ENCODE data around the gene GOLGA2. TPM values are rescaled to one million over a fixed set of nuclear protein-coding genes. Genes with fewer than 3 reads are reported as not detected.

The GOLGA2 gene, protein sequence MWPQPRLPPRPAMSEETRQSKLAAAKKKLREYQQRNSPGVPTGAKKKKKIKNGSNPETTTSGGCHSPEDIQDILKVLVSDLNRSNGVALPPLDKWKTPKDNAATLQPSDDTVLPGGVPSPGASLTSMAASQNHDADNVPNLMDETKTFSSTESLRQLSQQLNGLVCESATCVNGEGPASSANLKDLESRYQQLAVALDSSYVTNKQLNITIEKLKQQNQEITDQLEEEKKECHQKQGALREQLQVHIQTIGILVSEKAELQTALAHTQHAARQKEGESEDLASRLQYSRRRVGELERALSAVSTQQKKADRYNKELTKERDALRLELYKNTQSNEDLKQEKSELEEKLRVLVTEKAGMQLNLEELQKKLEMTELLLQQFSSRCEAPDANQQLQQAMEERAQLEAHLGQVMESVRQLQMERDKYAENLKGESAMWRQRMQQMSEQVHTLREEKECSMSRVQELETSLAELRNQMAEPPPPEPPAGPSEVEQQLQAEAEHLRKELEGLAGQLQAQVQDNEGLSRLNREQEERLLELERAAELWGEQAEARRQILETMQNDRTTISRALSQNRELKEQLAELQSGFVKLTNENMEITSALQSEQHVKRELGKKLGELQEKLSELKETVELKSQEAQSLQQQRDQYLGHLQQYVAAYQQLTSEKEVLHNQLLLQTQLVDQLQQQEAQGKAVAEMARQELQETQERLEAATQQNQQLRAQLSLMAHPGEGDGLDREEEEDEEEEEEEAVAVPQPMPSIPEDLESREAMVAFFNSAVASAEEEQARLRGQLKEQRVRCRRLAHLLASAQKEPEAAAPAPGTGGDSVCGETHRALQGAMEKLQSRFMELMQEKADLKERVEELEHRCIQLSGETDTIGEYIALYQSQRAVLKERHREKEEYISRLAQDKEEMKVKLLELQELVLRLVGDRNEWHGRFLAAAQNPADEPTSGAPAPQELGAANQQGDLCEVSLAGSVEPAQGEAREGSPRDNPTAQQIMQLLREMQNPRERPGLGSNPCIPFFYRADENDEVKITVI
- 100 to 1,000 TPM; 106 to 133 (median 126) TPM for polyA plus RNA-seq (ENCODE audit: insufficient read depth in 1 of 5, insufficient read length in 5 of 5, low replicate concordance in 1 of 5)
- long read RNA-seq, donor 1, partial matches to known transcripts: 8 of 12 reads
- long read RNA-seq, donor 1, other reads (novel, unspliced or antisense): 0 of 12 reads
- long read RNA-seq, donor 2: 0 reads
- long read RNA-seq, donor 3, full-length matches to known transcripts: 6 of 105 reads
- long read RNA-seq, donor 3, partial matches to known transcripts: 64 of 105 reads
- long read RNA-seq, donor 3, other reads (novel, unspliced or antisense): 35 of 105 reads
- long read RNA-seq, donor 4, partial matches to known transcripts: 5 of 34 reads
- long read RNA-seq, donor 4, other reads (novel, unspliced or antisense): 23 of 34 reads
- long read RNA-seq, donor 5, partial matches to known transcripts: 8 of 13 reads
- long read RNA-seq, donor 5, other reads (novel, unspliced or antisense): 0 of 13 reads
- long read RNA-seq, donor 6, partial matches to known transcripts: 27 of 43 reads
- long read RNA-seq, donor 6, other reads (novel, unspliced or antisense): 15 of 43 reads
- long read RNA-seq, donor 7, partial matches to known transcripts: 12 of 16 reads
- long read RNA-seq, donor 7, other reads (novel, unspliced or antisense): 0 of 16 reads
- long read RNA-seq, donor 8, partial matches to known transcripts: 0 of 1 reads
- long read RNA-seq, donor 8, other reads (novel, unspliced or antisense): 0 of 1 reads

DNA sequence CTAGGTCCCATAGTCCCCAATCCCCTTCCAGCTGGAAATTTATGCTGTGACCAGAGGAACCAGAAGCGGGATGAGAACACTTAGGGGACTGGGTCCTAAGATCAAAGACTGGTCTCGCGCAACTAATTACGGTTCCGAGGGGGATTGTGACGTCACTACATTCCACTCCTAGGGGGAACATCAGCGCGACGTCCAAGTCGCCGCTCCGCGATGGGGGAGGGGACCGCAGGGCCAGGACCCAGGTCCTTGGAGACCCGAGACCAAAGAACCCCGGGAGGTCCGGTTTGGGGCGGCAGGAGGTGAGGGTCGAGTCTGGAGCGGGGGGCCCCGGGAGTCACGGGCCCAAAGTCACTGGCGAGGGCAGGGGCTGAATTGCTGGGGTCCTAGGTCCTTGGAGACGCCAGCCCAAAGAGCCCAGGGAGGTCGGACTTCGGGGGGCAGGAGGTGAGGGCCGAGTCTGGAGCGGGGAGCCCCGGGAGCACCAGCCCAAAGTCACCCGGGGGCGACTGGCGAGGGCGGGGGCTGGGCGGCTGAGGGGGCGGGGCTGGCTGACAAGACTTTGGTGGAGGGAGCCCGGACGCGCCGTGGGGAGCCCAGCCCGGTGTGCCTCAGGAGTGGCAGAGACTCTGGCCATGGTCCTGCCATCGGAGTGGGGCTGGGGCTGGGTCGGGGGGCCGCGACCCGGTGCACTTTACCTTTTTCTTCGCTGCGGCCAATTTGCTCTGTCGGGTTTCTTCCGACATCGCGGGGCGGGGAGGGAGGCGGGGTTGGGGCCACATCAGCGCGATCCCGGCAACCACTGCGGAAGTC is at the start of gene GOLGA2:
GOLGA2 (minus strand) TSS at position 810 of the 810 bp plus-strand sequence; CDS start at position 779, 31 bp downstream.
- DNase-seq: peak; percentile 54 to 60

DNA sequence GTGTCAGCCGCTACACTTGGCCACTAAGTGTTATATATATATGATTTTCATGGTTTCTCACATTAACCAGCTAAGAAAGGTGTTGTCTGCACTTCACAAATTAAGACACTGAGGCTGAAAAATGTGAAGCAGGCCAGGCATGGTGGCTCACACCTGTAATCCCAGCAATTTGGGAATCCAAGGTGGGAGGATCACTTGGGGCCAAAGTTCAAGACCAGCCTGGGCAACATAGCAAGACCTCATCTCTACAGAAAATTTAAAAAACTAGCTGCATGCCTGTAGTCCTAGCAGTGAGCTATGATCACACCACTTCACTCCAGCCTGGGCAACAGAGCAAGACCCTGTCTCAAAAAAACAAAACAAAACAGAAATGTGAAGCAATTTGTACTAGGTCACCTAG is 48.6 kb upstream of the GOLGA2 start:
- DNase-seq: no peak

DNA sequence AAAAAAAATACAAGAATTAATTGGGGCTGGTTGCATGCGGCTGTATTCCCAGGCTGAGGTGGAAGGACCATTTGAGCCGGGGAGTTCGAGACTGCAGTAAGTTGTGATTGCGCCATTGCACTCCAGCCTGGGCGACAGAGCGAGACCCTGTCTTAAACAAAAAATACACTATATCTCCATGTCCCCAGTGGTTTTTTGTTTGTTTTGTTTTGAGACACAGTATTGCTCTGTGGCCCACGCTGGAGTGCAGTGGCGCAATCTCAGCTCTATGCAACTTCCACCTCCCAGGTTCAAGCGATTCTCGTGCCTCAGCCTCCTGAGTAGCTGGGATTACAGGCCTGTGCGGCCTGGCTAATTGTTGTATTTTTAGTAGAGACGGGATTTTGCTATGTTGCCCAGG is 48.0 kb upstream of the GOLGA2 start:
- no peak for DNase-seq

DNA sequence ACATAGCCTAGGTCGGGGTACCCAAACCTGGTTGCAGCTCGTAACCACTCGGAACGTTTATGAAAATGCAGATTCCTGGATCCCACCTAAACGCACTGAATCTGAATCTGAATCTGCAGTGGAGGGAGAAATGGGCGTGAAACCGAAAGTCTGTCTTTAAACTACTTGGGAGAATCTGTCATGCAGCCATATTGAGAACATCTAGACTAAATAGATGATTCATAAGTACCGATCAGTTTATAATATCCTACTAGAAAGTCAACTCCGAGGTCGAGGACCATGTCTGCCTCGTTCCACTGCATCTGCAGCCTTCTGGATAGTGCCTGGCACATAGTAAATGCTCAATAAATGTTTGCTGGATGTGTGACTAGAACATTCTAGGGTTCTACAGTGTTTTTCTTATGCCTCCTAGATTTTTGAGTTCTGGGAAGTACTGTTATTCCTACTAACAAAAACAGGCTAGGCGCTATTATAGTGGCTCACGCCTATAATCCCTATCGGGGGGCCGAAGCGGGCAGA is 47.5 kb upstream of the GOLGA2 start:
- no peak for DNase-seq

DNA sequence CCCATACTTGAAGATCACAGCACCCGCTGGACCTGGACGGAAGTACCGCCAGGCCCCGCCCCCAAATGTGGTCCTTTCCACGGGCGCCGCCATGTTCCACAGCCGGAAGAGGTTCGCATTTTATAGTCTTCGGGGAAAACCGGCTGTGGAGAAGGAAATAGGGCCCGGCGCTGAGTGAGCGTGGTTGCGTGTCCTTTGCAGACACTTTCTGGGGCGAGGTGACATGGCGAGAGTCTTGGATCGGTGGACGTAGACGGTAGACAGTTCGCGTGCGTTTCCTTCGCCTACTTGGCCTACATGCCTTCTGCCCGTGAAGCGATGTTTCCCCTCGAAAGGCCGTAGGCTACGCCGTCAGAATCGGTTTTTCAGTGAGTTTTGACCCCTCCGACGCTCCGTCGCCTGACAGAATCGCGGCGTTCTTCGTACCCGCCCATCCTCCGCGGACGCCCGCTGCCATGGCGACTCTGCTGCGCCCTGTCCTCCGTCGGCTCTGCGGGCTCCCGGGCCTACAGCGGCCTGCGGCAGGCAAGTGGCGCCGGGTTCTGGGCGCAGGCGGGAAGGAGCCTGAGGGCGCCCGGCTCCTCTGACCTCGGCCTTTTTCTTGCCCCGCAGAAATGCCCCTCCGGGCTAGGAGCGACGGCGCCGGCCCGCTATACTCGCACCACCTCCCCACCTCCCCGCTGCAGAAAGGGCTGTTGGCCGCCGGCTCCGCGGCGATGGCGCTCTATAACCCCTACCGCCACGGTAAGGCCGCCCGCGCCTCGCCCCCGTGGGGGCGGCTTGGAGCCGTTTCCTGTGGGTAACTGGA is 46.8 kb upstream of the GOLGA2 start, which contains the start of the genes COQ4 and TRUB2:
COQ4 (plus strand) TSS at position 436 of the 808 bp plus-strand sequence; CDS start at position 456, 20 bp downstream.
TRUB2 (minus strand) TSS at position 44 of the 808 bp plus-strand sequence; CDS start at position 5, 39 bp downstream.
- peak; percentile 95 to 96 for DNase-seq

DNA sequence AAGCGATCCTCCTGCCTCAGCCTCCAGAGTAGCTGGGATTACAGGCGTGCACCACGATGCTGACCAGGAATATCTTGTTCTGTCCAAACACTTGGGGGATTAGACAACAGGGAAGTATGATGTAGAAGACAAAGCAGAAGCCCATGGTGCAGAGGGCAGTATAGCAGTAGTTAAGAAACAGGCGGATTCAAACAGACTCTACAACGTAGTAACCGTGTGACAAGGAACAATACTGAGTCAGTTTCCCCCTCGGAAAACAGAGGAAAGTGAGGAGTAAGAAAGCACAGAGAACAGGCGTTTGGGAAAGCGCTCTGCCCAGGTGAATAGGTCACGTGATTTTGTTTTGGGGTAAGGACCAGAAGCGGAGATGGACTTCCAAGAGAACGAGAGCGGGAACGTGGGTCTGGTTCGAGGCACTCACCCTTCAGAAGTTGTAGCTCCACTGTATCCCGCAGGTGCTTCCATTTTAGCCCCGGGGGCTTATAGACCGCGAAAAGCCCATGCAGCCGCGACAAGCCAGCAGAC is 46.1 kb upstream of the GOLGA2 start:
- no peak for DNase-seq

DNA sequence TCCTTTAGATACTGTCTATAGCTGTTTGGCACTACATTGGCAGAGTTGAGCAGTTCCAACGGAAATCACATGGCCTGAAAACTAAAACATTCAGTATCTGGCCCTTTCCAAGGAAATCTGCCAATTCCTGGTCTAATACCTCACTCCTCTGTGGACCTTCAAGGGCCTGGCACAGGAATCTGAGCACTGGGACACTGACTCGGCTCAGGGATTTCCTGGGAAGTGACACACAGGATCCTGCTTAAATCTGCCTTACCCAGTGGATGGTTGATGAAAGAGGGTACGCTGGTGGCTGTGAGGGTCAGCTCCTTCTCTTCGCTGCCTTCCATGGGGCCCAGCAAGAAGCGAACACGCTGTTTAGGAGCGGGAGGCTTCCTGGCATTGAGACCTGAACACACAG is 45.5 kb upstream of the GOLGA2 start:
- no peak for DNase-seq

DNA sequence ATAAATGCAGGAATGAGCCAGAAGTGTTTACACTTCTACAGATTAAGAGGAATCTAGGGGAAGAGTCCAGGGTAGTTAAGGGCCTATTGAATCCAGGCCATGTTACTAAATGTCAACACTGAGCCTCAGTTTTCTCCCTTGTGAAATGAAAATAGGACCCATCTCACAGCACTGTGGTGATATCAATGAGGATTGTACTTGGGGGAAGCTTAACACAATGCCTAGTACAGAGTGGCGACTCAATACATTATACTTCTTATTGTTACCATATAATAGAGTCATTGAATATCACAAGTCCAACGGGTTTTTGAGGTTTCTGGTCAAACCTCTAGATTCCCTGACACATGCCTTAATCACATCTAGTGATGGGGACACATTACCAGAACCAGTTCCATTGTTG is 41.8 kb upstream of the GOLGA2 start:
- DNase-seq: no peak

DNA sequence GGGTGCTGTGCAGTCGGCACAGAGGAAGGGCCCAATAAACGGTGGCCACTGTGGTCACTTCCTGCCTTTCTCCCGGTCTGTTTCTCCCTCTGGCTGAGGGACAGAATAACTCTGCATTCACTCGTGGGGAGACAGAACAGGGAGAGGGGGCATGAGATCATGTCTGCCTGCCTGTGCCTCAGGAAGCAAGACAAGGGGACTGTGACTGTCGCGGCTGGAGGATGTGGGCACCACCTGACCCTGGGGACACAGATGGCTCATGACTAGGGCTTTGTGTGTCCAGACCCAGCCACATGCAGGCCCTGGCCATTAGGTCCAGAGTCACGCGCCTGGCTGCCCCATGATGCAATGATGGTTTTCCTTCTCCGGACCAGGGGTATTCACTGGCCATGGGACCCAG is 40.6 kb upstream of the GOLGA2 start:
- no peak for DNase-seq

DNA sequence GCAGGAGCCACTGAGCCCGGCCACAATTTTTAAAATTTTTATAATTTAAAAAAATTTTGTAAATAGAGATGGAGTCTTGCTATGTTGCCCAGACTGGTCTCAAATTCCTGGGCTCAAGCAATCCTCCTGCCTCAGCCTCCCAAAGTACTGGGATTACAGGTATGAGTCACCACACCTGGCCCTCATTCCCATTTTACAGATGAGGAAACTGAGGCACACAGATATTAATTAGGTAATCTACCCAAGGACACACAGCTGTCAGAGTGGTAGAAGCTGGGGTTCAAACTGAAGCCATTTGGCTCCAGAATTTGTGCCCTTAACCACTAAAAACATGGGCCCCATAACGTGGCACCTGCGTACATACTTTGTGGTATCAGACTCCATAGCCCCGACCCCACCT is 38.9 kb upstream of the GOLGA2 start:
- no peak for DNase-seq

DNA sequence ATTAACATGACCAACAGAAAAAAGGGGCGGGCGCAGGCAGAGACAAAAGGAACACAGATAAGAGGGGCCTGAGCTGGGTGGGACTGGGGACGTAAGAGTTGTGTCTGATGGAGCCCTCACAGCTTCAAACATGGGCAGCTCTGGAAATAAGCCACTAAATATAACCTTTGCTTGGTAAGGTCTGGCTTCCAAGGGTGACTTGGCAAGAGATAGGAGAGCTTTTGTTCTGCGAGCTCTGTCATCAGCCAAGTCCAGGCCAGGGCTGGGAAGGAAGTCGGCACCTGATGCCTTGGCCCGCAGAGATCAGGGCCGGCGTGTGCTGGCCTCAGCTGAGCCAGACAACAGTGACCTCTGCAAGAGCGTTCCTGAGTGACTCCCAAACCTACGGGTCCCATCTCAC is 34.7 kb upstream of the GOLGA2 start:
- no peak for DNase-seq

DNA sequence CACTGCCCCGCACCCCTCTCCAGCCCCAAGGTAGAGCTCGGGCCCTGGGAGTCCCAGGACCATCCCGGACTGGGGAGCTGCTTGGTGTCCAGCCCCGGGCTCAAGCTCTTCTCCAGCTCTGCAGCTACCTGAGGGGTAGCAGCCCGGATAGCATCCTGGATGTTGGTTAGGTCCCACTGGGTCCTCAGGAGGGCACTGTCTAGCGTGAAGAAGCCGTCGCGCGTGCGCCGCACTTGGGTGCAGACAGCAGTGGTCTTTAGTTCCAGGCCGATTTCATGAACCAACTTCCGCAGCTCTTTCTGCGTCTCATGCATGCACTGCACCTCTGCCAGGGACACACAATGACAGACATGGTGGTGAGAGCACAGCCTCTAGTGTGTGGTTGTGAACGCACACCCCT is 33.7 kb upstream of the GOLGA2 start:
- no peak for DNase-seq

DNA sequence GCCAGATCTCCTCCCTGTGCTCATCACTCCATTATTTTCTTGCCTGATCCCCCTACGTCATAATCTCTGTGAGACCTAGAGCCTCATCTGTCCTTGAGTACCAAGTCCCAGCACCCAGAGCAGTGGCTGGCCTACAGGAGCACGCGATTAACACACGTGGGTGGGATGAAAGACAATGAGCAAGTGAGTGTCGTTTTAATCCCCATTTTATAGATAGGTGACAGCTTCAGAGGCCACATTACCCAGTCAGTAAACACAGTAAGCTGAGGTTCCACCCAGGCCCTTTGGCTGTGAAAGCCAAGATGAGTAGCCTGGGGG is 29.1 kb upstream of the GOLGA2 start:
- DNase-seq: no peak

DNA sequence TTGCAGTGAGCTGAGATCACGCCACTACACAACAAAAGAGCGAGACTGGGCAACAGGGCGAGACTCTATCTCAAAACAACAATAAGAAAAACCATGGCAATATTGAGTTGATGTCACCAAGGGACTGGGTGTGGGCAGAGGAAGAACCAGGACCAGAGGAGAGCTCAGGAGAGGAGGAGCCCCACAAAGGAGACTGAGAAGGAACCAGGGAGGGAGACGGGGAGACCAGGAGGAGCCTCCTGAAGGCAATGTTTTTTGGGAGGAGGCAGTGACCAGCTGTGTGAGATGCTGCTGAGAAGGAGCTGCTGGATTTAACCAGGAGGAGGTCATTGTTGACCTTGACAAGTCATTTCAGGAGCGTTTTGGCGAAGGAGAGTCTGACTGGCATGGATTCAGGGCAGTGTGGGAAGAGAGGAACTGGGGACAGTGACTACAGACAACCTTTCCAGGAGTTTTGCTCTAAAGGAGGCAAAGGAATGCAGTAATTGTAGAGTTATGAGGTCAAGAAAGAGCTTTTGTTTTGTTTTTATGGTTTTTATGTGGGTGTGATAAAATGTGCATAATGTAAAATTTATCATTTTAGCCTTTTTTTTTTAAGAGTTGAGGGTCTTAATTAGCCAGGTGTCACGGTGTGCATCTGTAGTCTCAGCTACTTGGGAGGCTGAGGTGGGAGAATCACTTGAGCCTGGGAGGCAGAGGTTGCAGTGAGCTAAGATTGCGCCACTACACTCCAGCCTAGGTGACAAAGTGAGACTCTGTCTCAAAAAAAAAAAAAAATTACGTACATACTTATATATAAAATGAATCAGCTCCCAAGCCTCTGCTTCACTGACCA is 28.5 kb upstream of the GOLGA2 start:
- DNase-seq: no peak

DNA sequence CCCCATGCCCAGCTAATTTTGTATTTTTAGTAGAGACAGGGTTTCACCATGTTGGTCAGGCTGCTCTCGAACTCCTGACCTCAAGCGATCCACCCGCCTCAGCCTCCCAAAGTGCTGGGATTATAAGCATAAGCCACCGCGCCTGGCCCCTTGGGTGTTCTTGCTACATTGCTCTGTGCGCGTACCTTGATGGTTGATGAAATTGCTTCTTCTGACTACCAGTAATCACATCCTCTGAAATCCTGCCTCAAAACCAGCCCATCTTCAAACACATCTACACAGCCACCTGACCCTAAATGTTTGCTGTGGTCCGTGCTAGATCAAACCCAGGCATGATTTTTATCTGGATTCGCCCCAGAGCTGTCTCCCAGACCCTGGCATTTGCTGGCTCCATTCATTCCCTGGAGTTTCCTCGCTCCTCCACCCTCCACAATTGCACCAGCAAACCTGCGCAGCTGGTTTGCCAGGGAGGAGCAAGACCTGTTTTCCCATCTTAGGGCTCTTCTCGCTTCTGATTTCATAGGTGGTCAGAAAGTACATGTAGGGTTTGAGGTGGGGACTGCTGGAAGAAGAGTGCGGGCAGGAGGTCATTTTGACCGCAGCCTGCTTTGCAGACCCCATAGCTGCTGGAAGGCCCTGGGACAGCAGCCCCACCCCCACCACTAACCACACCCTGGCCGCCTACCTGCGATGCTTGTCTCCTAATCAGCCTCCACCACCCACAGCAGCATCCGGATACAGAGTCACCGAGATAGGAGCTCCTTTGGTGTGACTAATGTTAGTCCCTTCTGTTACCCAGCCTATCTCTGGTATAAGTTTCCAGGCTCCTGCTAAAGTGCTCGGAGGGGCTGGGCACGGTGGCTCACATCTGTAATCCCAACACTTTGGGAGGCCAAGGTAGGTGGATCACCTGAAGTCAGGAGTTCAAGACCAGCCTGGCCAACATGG is 23.0 kb upstream of the GOLGA2 start:
- DNase-seq: no peak

DNA sequence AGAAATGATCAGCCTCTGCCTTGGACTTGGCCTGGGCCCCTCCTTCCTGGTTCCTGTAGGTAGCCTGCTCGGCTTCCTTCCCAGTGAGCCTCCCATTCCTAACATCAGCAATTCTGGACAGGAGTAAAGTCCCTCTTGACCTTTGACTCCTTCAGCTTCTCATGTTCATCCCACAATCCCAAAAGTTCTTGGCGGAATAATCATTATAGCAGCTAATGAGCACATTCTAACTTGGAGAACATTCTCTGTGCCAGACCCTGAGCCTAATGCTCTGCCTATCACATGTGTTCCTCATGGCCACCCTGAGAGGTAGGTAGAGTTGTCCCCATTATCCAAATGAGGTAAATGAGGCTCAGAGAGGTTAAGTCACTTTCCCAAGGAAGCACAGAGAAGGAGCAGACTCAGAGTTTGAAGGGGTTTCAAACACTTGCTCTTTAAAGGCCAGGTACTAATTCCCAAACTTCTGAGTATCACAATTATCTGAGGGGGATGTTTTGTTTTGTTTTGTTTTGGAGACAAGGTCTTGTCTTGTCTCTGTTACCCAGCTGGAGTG is 21.5 kb upstream of the GOLGA2 start:
- no peak for DNase-seq
